ENCODE measurements around the gene CLCF1. TPM values are rescaled to one million over a fixed set of nuclear protein-coding genes. Genes with fewer than 3 reads are reported as not detected.
"Not testable (repeated sequence)": the region's sequence is repeated elsewhere in the genome, so short reads cannot be mapped to it uniquely, and the experiment has no call there.

Gene CLCF1
- total RNA-seq, 2 donors from 2014 or later = 10.0 to 15.2 TPM

DNA sequence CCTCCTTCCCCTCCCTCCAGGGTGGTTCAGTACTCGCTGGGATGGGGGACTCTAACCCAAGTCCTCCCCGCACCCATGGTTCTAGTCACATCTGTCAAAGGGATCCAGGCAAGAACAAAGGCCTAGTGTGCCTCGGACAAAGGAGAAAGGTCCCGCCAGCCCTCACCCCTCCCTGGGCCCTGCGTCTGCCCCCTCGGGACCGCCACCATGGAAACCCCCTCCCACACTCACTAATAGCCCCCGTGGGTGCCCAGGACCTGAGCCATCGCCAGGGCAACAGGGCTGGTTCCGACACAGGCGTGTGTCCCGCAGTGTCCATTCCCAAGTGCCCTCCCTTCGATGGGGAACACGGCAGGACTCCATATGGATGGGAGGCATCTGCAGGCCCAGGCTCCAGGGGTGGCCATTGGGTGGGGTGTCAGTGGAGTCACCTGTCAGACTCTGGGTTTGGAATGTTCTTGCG, 37.0 kb upstream of the CLCF1 start:
- DNase-seq (ENCODE audit: low spot score) = no peak
- intact Hi-C loops (cut with DNase I) = no loop called here

DNA sequence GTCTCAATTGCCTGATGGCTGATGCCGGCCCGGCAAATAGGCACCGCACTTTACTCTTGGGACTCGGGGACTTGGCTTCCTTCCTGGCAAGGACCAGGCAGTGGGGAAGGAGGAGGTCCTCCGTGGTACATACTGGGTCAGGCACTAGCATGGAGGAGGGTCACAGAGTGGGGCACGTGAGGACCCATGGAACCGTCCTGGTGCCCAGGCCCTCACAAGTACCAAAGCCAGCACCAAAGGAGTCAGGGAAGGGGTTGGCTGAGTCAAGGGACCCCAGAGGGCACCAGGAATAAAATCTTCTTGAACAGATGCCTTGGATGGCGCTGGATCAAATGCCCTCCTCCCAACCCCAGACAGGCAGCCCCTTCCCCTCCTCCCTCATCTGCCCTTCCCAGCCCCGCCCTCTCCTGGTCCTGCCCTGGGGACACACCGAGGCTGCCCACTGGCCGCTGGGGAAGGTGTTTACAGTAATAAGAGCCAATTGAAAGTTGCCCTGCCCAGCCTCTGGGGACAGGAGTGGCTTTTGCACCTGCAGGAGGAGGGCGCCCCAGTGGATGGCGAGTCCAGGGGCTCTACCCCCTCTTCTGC, 36.5 kb upstream of the CLCF1 start:
- intact Hi-C loops (cut with DNase I) = loop anchor here in 1 of 2 donors (10.0 kb wide), 1 partner anchor 95 kb away; the partner anchor contains the start of genes CDK2AP2 and PITPNM1
- DNase-seq (ENCODE audit: low spot score) = no peak

DNA sequence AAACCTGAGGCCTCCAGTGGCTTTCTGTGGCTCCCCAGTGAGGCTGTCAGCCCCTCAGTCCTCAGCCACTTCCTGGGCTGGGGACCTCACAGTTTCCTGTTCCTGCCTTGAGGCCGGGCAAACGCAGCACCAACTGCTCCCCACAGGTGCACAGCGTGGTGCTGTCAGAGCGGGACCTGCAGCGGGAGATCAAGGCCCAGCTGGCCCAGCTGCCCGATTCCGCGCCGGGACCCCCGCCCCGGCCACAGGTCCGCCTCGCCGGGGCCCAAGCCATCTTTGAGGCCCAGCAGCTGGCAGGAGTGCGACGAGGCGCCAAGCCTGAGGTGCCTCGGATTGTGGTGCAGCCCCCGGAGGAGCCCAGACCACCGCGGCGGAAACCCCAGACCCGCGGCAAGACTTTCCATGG, 35.9 kb upstream of the CLCF1 start:
- intact Hi-C loops (cut with DNase I) = loop anchor here in 1 of 2 donors (10.0 kb wide), 1 partner anchor 96 kb away; the partner anchor contains the start of genes CDK2AP2 and PITPNM1
- no peak for DNase-seq (ENCODE audit: low spot score)

DNA sequence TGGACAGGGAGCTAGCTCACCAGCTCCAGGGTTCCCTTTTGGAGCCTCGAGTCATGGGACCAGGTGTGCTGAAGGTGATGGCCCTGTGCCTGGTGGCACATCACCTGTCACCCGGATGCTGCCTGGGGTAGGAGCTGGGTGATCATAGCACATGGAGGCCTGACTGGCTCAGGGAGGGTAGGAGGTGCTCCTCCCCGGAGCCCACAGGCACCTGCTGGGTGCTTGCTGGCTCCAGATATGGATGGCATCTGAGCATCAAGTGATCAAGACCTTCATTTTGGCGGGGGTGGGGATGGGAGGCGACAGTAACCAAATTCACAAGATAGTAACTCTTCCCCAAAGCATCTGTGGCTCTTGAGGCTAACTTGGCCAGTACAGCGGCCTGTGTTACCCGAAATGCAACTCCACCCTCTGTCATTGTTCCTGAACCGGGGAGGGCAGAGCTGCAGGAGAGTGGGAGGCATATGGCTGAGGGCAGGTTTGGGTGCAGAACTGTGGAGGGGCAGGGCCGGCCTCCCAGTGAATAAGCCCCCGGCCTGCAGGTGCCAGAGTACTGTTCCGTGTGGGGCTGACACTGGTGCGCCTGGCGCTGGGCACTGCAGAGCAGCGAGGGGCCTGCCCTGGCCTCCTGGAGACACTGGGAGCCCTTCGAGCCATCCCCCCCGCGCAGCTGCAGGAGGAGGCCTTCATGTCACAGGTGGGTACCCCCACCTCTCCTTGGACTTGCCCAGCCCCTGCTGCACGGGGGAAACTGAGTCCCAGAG, 35.2 kb upstream of the CLCF1 start:
- intact Hi-C loops (cut with DNase I) = loop anchor here in 1 of 2 donors (10.0 kb wide), 1 partner anchor 96 kb away; the partner anchor contains the start of genes CDK2AP2 and PITPNM1
- no peak for DNase-seq (ENCODE audit: low spot score)

DNA sequence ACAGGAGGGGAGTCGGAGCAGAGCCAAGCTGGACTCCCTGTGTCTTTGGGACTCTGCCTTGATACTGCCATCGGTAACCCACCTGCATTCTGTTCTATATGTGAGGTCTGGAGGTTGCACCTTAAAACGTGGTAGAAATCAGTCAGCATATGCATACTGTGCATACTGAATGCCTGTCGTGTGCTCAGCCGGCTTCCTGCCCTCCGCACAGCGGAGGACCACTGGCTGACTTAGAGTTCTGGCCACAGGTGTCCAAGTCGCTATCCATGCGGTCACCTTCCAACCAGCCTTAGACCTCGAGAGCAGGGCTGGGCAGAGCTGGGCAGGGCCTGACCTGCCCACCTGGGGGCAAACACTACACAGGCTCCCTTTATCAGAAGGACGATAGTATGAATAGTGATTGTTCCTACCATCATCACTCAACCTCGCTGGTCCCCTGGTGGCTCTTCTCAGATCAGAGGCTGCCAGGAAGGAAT, 34.3 kb upstream of the CLCF1 start:
- intact Hi-C loops (cut with DNase I) = loop anchor here in 1 of 2 donors (10.0 kb wide), 1 partner anchor 97 kb away; the partner anchor contains the start of genes CDK2AP2 and PITPNM1

DNA sequence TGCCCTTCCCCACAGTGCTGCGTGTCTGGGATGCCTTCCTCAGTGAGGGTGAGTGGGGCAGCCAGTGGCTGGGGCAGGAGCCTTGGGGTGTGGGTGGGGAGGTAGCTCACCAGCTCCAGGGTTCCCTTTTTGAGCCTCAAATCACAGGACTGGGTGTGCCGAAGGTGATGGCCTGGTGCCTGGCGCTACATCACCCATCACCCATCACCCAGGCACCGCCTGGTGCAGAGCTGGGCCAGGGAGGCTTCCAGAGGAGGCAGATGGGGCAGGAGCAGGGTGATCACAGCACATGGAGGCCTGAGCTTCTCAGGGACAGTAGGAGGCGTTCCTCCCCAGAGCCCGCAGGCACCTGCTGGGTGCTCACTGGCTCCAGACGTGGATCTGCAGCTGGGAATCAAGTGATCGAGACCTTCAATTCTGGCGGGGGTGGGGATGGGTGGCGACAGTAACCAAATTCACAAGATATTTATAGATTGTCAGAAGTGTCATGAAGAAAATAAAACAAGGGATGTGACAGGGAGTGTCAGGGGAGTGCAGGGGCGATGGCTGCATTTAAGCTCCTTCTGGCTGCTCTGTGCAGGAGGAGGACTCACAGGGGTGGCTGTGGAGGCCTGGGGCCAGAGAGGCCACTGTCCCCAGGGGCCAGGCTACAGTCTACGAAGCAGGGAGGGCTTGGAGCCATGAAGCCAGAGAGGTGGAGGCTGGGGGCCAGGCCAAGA, 33.7 kb upstream of the CLCF1 start:
- DNase-seq (ENCODE audit: low spot score) = no peak
- intact Hi-C loops (cut with DNase I) = loop anchor here in 1 of 2 donors (10.0 kb wide), 1 partner anchor 98 kb away; the partner anchor contains the start of genes CDK2AP2 and PITPNM1

More for the DNA sequence above, 34.3 kb upstream of the CLCF1 start:
- DNase-seq (ENCODE audit: low spot score) = no peak

DNA sequence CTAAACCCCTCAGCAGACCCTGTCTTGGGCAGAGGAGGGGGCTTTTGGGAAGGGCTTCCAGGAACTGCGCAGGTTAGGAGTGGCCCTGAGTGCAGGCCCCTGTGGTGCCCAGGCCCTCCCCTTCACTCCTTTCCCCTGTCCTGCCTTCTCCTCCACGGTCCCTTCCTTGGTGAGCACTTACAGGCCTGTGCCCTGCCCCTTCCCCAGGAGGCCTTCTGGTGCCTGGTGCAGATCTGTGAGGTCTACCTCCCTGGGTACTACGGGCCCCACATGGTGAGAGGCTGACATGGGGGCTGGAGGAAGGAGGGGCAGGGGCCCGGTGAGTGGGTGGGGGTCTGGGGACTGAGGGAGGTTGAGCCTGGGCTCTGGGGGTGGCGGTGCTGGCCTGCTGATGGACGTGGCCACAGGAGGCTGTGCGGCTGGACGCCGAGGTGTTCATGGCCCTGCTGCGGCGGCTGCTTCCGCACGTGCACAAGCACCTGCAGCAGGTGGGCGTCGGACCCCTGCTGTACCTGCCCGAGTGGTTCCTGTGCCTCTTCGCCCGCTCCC, 33.1 kb upstream of the CLCF1 start:
- intact Hi-C loops (cut with DNase I) = loop anchor here in 1 of 2 donors (10.0 kb wide), 1 partner anchor 98 kb away; the partner anchor contains the start of genes CDK2AP2 and PITPNM1
- no peak for DNase-seq (ENCODE audit: low spot score)

DNA sequence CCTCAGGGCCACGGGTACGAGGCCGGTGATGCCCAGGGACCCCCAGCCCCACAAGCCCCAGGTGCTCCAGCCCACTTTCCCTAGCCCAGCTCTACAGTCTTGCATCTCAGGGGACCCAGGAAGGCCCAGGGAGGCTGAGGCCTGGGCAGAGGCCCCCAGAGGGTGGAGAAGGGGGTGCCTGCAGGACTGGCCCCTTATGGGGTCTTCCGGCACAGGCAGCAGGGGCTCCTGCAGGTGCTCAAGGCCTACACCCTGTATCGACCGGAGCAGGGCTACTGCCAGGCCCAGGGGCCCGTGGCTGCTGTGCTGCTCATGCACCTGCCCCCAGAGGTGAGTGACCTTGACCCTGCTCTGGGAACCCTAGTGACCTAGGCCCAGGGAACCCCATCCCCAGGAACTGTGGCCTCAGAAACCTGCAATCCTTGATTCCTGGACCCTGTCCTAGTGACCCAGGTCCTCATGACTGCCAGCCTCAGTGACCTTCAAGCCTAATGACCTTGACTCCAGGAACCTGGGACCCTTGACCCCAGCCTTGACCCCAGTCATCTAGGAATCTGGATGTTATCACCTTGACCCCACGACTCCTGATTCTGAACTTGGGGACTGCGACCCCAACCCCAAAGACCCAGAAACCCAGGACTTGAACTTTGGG, 32.4 kb upstream of the CLCF1 start:
- intact Hi-C loops (cut with DNase I) = loop anchor here in 1 of 2 donors (10.0 kb wide), 1 partner anchor 99 kb away; the partner anchor contains the start of genes CDK2AP2 and PITPNM1
- no peak for DNase-seq (ENCODE audit: low spot score)

DNA sequence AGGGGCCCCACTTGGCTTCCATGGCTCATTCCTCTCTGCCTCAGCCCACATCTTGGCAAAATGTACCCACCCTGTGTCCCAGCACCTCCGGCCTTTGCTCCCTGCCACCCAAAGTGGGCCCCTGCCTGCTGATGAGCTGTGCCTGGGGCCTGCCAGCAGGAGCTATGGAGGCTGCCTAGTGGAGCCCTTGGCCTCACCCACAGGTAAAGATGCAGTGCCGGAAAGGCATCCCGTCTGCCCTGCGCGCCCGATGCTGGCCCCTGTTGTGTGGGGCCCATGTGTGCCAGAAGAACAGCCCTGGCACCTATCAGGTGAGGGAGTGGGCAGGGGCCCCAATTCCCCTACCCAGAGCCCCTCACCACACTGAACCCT, 31.8 kb upstream of the CLCF1 start:
- no peak for DNase-seq (ENCODE audit: low spot score)
- intact Hi-C loops (cut with DNase I) = loop anchor here in 1 of 2 donors (10.0 kb wide), 1 partner anchor 100 kb away; the partner anchor contains the start of genes CDK2AP2 and PITPNM1

DNA sequence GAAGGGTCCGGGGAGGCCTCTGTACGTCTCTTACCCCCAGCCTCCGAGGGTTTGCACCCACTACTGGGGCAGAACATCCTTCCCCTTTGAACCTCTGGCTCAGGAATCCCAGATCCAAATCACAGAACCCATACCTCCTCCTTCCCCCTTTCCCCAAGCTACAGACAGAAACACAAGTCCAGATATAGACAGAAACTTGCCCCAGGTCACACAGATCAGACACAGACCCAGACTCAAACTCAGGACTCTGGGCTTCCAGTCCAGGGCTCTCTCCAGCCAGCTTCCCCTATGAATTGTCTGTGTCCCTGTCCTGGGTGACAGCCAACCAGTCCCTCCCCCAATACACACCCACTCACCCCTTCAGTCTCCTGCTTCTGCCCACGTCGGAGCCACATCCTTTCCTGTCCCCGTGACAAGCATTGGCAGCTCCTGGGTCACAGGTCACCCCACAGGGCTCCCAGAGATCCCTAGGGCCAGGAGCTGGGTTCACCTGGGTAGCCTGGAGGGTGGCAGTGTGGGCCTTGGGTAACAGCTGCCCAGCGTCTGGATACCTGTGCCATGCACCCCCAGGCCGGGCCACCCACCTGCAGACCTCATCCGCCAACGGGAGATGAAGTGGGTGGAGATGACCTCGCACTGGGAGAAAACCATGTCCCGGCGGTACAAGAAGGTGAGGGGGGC, 31.3 kb upstream of the CLCF1 start:
- DNase-seq (ENCODE audit: low spot score) = no peak
- intact Hi-C loops (cut with DNase I) = loop anchor here in 1 of 2 donors (10.0 kb wide), 1 partner anchor 100 kb away; the partner anchor contains the start of genes CDK2AP2 and PITPNM1

DNA sequence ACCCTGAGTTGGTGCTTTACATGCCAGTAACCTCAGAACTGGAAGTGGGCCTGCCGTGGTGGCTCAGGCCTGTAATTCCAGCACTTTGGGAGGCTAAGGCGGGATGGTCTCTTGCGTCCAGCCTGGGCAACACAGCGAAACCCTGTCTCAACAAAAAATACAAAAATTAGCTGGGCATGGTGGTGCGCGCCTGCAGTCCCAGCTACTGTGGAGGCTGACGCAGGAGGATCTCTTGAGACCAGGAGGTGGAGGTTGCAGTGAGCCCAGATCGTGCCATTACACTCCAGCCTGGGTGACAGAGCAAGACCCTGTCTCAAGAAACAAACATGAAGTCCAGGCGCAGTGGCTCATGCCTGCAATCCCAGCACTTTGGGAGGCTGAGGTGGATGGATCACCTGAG, 29.7 kb upstream of the CLCF1 start:
- intact Hi-C loops (cut with DNase I) = loop anchor here in 1 of 2 donors (10.0 kb wide), 1 partner anchor 102 kb away; the partner anchor contains the start of genes CDK2AP2 and PITPNM1
- not testable (repeated sequence) for DNase-seq (ENCODE audit: low spot score)

DNA sequence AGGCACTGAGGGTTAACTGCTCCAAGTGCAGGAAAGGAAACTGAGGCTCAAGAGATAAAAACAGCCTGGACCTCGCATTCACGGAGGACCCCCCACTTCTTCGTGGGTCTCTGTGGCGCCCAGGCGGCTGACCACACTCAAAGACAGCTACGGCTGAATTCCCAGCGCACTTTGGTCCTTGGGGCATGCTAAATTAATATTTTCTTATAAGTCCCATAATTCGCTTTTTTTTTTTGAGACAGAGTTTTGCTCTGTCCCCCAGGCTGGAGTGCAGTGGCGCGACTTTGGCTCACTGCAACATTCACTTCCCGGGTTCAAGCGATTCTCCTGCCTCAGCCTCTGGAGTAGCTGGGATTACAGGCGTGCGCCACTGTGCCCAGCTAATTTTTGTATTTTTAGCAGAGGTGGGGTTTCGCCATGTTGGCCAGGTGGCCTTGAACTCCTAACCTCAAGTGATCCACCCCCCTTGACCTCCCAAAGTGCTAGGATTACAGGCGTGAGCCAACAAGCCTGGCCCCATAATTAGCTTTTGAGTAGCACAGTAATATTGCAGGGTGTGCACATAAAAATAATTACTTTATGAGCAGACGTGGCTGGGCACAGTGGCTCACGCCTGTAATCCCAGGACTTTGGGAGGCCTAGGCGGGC, 28.9 kb upstream of the CLCF1 start:
- DNase-seq (ENCODE audit: low spot score) = not testable (repeated sequence)
- intact Hi-C loops (cut with DNase I) = loop anchor here in 1 of 2 donors (10.0 kb wide), 1 partner anchor 102 kb away; the partner anchor contains the start of genes CDK2AP2 and PITPNM1

DNA sequence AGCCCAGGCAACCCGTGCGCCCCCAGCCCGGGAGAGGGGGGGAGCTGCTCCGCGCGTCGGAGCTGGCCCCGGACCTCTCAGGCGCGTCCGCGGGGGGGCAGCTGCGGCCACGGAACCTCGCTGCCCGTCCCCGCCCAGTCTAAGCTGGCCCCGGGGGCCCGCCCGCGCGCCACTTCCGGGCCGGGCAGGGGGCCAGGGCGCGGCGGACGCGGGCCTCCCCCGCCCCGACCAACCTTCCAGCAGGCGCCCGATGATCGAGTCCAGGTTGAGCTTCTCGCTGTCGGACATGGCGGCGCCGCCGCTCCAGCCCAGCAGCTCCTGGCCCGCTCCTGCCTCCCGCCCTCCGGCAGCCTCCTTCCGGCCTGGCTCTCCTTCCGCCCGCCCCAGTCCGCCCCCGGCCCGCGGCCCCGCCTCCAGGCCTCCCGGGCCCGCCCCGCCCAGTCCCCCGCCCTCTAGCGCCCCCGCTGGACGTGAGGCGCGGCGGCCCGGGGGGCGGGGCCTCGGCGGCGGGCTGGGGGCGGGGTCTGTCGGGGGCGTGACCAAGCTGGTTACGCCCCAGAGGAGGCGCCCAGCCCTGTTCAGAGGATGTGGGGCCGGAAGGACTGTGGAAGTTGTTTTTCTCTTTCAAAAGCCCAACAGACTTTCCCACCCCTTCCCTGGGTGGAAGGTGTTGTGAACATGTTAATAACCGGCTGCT, 28.2 kb upstream of the CLCF1 start, which contains the start of gene PPP1CA:
PPP1CA (minus strand) TSS at position 364 of the 697 bp plus-strand sequence; CDS start at position 288, 76 bp downstream.
- intact Hi-C loops (cut with DNase I) = loop anchor here in 1 of 2 donors (10.0 kb wide), 1 partner anchor 103 kb away; the partner anchor contains the start of genes CDK2AP2 and PITPNM1
- peak; percentile 97 for DNase-seq (ENCODE audit: low spot score)

DNA sequence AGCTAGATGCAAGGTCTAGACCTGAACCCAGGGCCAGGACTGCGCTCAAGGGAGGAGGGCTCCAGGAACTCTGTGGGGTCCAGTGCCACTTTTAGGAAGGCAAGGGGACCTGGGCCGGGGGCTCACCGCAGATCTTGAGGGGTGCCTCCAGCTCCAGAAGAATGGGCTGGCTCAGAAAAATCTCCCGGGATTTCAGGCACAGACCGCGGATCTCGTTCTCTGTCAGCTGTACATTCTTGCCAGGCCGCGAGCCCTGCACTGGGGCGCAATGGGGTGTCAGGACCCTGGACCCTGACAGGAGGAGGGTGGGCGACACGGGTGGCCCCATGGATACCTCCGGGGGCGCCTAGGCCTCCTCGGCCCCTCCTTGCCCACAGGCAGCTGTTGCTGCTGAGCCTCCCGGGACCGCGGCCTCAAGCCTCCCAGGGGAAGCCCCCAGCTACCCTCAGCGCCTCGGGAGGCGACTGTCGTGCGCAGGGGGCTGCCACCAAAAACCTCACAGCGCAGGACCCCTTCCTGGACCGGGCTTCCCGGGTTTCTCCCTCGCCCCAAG, 27.6 kb upstream of the CLCF1 start:
- no peak for DNase-seq (ENCODE audit: low spot score)
- intact Hi-C loops (cut with DNase I) = loop anchor here in 1 of 2 donors (10.0 kb wide), 1 partner anchor 104 kb away; the partner anchor contains the start of genes CDK2AP2 and PITPNM1

DNA sequence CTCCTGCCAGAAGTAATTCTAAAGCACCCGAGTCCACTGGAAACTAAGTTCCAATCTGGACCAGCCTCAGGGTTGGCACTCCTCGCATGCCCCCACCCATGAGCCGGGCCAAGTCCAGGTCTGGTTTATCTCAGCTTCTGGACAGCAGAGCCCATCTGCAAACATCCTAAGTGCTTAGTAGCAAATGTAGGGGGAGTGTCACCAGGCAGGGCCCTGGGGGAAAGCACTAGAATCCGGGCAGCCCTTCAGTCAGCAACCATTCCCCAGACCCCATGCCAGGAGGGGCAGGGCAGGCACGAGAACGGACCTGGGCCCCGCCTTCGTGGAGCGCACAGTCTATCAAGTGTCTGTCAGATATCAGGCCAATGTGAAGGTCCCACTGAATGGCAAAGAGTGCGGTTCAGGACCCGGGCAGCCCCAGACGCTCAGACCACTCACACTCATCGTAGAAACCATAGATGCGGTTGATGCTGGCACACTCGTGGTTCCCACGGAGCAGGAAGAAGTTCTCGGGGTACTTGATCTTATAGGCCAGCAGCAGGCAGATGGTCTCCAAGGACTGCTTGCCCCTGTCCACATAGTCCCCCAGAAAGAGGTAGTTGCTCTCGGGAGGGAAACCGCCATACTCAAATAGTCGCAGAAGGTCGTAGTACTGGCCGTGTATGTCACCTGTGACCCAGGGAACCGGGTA, 27.0 kb upstream of the CLCF1 start:
- no peak for DNase-seq (ENCODE audit: low spot score)
- intact Hi-C loops (cut with DNase I) = loop anchor here in 1 of 2 donors (10.0 kb wide), 1 partner anchor 104 kb away; the partner anchor contains the start of genes CDK2AP2 and PITPNM1

Measured in posterior vena cava (tissue), 2 donors.